ENCODE measurements around the gene ZBTB7C.
A peak's percentile ranks its signal among the peaks of the same experiment; 100 is the strongest.

Gene ZBTB7C

GRCh38 chr18:48182779-48183178 lies 226.4 kb downstream of the ZBTB7C start:
- no peak for DNase-seq

GRCh38 chr18:48181857-48182256 lies 227.3 kb downstream of the ZBTB7C start:
- no peak for DNase-seq

- no peak for DNase-seq
Measured at GRCh38 chr18:48181087-48181823, 227.9 kb downstream of the ZBTB7C start.

- no peak for DNase-seq
Measured at GRCh38 chr18:48179666-48180065, 229.5 kb downstream of the ZBTB7C start.

DNA sequence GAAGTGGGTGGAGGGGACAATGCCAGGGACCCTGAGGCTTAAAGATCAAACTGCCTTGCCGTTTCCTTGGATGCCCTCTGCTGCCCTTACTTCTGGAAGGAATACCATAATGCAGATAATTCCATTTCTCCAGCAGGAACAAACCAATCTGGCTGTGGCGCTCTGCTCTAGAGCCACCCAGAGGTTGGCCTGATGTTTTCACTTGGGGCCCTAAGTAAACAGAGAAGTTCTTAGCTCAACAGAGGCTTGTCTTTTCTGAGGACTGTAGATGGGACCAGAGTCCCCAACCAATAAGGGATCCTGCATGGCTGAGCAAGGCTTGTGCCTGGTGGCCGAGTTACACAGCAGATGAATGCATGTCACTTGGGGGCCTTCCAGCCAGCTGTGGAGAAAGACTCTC lies 230.2 kb downstream of the ZBTB7C start:
- no peak for DNase-seq

DNA sequence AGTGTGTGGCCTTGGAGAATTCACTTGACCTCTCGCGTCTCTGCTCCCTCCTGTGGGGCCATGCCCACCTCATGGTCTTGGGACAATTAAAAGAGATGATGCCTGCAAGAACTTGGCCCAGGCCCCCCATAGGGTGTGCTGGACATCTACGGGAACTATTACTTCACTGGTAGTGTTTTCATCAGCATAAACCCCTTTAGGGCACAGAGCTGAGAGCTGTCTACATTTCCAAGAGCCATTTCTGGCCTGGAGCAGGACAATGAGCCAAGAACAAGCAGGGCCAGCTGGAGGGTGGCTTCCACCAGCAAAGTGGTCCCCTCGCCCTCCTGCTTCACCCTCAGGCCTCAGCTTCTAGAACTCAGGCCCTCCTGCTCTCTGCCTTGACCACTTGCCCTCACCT lies 232.3 kb downstream of the ZBTB7C start:
- DNase-seq: no peak

GRCh38 chr18:48173557-48173956 lies 235.6 kb downstream of the ZBTB7C start:
- no peak for DNase-seq

DNA sequence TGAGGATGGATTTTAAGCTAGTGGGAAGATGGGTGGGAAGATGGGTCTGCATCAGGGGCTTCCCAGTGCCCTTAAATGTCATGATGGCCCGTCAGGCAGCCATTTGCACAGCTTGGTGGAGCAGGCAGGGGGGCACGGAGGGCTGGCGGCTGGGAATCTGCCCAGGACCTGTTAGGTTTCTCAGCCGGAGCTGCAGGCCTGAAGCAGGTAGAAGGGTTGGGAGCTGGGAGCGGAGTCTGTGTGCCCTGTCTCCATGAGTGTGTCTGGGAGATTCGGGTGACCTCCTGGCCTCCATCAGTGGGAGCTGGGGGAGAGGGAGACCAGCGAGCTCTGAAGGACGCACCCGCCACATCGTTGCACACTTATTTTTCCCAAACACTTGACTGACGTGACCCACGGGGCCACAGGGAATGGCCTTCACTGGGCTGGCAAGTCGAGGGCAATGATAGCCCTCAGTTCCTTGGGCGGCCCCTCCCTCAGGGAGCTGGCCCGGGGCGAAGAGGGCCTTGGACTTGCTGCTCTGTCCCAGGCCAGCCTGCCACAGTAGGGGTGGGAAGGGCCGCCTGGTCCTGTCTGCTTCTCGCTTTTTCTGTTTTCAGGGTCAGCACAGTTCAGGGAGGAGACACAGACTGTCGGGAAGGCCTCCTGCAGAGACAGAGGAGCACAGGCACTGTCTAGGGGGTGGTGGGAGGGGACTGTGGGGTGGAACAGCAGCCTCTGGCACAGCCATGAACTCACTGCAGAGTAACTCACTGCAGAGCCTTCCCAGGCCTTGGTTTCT lies 236.8 kb downstream of the ZBTB7C start:
- DNase-seq: no peak

GRCh38 chr18:48171490-48172188 lies 237.5 kb downstream of the ZBTB7C start:
- DNase-seq: no peak

- DNase-seq: no peak
Measured at GRCh38 chr18:48170651-48171050, 238.5 kb downstream of the ZBTB7C start.

DNA sequence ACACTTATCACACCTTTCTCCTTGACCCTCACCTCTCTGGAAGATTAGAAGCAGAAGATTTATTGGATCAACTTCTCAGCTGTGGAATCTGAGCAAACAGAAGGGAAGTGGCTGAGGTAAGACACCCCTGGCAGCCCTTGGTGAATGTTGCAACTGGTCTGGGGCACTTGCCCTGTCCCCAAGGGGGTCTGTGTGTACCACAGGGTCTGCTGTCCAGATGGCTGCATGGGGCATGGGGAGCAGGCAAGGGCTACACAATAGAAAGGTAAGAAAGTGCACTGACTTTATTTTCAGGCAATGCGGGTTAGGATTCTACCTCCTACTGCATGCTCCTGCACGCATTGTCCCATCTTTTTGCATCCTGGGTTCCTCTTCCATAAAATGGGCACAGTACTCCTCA lies 240.3 kb downstream of the ZBTB7C start:
- no peak for DNase-seq

GRCh38 chr18:48167897-48168253 lies 241.3 kb downstream of the ZBTB7C start:
- no peak for DNase-seq

- no peak for DNase-seq
Measured at GRCh38 chr18:48166336-48166875, 242.8 kb downstream of the ZBTB7C start.

GRCh38 chr18:48165111-48165866 lies 243.9 kb downstream of the ZBTB7C start:
- no peak for DNase-seq

DNA sequence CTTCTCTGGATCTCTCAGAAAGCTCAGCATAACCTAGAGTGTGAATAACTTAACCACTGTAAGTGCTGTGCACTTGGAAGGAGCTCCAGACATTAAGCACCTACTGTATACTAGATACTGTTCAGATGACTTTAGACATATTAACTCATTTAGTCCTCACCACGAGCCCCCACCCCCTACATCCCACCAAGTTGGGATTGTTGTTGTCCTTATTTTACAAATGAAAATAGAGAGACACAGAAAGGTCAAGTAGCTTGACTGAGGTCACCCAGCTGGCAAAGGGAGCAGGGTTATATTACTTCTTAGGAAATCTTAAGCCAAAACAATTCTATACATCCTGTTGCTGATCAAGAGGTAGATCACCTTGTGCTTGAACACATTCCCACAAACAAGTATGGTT lies 244.5 kb downstream of the ZBTB7C start:
- DNase-seq: no peak

- DNase-seq: no peak
Measured at GRCh38 chr18:48164116-48164515, 245.1 kb downstream of the ZBTB7C start.

GRCh38 chr18:48163738-48164115 lies 245.5 kb downstream of the ZBTB7C start:
- DNase-seq: no peak

DNA sequence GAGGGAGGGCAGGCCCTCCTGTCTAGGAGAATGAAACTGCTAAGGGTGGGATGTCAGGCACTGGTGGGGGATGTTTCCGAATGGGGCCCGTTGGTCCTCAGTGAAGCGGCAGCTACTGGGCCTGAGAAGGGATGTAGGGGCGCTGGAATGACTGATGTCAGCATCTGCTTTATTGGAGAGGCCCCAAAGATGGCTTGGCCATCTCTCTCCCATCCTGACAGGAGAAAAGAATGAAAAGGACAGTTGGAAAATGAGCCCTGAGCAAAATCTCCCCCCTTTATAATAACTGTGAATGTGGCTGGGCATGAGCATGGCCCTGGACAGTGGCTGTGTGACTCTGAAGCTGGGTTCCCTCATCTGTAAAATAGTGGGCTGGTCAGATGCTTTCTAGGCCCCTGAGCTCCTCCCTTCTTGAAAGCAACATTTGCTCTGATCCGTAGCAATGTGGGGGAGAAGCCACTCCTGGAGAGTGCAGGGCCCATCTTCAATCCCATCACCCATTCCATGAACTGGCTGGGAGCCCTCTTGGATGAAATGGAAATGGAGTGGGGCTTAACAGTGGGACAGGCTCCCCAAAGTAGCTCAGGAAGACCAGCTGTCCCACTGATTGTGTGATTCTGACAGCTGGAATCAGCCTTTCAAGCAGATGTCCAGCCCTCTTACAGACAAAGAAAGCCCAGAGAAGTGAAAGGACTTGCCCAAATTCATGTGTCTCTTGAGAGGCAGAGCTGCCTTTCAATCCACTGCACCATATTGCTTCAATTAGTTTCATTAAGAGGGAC lies 246.0 kb downstream of the ZBTB7C start:
- no peak for DNase-seq

- no peak for DNase-seq
Measured at GRCh38 chr18:48161911-48162698, 247.1 kb downstream of the ZBTB7C start.

DNA sequence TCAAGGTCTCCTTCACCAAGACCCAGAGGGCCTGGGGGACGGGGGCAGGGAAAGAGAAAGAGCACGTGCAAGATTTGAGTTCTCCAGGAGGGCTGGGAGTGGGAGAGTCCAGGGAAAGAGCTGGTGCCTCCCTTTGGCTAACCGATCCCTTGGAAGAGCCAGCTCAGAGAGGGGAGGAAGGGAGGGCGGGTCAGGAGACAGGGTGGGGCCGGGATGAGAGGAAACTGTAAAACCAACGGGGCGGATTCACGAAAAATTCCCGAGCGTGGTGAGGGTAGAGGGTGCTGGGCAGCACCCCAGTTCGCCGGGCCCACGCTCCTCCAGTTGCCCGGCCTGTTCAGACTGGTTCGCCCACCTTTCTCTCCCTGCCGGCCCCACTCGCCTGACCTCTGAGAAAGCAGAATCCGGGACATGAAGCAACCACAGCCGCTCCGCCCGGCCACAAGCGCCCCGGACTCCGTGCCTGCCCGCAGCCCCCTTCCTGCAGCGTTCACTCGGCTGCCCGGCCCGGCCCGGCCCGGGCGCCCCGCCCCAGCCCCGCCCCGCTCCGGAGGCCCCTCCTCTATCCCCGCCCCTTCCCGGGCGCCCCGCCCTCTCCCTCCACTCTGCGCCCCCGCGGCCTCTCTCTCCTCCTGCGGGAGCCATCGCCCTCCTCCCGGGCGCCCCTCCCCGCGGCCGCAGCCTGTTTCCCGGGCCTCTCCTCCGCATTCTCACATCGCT lies 247.8 kb downstream of the ZBTB7C start:
- peak; percentile 24 for DNase-seq

- DNase-seq: no peak
Measured at GRCh38 chr18:48160622-48161021, 248.6 kb downstream of the ZBTB7C start.
